ENCODE data around the gene TIPARP. TPM values are rescaled to one million over a fixed set of nuclear protein-coding genes. Genes with fewer than 3 reads are reported as not detected.

Gene TIPARP
- total RNA-seq, 1 experiment from 2014 or later: 13.4 TPM

DNA sequence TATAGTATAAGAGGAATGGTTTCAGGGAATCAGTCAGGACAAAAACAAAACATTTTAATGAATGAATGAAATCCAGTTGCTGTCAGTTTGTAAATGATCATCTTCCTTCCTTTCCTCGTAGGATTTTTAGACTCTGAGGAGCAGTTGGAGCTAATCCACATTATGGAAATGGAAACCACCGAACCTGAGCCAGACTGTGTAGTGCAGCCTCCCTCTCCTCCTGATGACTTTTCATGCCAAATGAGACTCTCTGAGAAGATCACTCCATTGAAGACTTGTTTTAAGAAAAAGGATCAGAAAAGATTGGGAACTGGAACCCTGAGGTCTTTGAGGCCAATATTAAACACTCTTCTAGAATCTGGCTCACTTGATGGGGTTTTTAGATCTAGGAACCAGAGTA, 3.1 kb downstream of the TIPARP start:
- no peak for DNase-seq
- peaks cover 5% of the 10 kb centered on the region for H3K36me3 ChIP-seq (replicated peaks; ENCODE audit: control insufficient read depth, insufficient read depth, low read length)
- no peak overlapping the region for H3K4me3 ChIP-seq (ENCODE audit: insufficient read depth, low read depth, low read length)
- H3K27me3 ChIP-seq (ENCODE audit: control insufficient read depth, insufficient read depth, low read length): peaks cover 2% of the 10 kb centered on the region; the same call in 1 of the 2 replicates

DNA sequence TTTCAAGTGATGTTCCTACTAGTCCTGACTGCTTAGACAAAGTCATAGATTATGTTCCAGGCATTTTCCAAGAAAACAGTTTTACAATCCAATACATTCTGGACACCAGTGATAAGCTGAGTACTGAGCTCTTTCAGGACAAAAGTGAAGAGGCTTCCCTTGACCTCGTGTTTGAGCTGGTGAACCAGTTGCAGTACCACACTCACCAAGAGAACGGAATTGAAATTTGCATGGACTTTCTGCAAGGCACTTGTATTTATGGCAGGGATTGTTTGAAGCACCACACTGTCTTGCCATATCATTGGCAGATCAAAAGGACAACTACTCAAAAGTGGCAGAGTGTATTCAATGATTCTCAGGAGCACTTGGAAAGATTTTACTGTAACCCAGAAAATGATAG, 3.8 kb downstream of the TIPARP start:
- Histone ChIP-seq H3K36me3 (replicated peaks; ENCODE audit: control insufficient read depth, insufficient read depth, low read length) (peaks cover 5% of the 10 kb centered on the region), H3K4me3 (ENCODE audit: insufficient read depth, low read depth, low read length) (no peak overlapping the region), H3K27me3 (ENCODE audit: control insufficient read depth, insufficient read depth, low read length) (peaks cover 2% of the 10 kb centered on the region; the same call in 1 of the 2 replicates)
- DNase-seq: no peak

DNA sequence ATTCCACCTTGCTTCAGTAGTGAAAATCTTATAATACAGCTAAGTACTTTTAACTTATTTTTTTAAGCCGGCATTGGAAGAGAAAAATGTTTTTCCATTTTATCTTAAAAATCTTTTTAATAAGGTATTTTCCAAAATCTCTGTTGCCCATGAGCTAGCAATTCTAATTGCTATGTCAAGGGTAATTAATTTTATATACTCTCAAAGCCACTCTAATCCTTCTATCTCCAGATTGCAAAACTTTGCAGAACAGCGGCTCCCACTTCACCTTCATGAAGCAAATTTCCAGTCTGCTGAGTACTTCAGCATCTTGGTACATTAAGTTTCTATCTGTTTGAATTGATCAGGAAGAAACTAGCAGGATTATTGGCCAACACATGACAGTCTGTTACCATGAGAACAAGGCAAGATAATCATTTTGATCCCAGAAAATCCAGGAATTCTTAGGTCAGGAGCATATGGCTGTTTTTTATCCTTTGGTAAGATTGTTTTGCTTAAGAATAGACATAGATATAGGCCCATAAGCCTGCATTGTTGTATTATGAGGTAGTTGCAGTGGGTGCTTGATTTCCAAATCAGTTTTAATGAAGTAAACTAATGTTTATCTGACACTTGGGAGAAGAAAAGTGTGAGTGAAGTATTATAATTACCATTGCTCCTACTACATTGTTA, 6.0 kb downstream of the TIPARP start:
- no peak for DNase-seq
- peaks cover 5% of the 10 kb centered on the region for H3K36me3 ChIP-seq (replicated peaks; ENCODE audit: control insufficient read depth, insufficient read depth, low read length)
- H3K4me3 ChIP-seq (ENCODE audit: insufficient read depth, low read depth, low read length): no peak overlapping the region
- H3K27me3 ChIP-seq (ENCODE audit: control insufficient read depth, insufficient read depth, low read length): peaks cover 2% of the 10 kb centered on the region; the same call in 1 of the 2 replicates

DNA sequence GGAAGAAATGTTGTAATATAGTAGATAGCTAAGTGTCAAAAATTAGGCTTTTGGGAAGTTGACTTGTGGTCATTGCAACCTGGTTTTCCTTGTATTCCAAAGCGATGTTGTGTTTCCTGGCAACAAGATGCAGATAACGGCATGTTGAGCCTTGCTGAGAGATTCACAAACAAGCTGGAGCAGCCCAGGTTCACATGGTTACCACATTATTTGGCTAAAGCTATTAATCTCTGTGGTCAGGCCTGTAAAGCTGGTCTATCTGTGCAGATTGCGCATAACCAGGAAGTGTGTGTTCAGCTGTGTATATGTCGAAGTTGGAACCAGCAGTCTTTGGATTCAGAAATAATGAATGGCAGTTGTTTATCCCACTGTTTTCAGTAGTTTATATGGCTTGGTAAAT, 6.6 kb downstream of the TIPARP start:
- Histone ChIP-seq H3K27me3 (ENCODE audit: control insufficient read depth, insufficient read depth, low read length) (peaks cover under 1% of the 10 kb centered on the region; the same call in 1 of the 2 replicates), H3K4me3 (ENCODE audit: insufficient read depth, low read depth, low read length) (no peak overlapping the region), H3K36me3 (replicated peaks; ENCODE audit: control insufficient read depth, insufficient read depth, low read length) (peaks cover 5% of the 10 kb centered on the region)
- DNase-seq: peak; percentile 17

DNA sequence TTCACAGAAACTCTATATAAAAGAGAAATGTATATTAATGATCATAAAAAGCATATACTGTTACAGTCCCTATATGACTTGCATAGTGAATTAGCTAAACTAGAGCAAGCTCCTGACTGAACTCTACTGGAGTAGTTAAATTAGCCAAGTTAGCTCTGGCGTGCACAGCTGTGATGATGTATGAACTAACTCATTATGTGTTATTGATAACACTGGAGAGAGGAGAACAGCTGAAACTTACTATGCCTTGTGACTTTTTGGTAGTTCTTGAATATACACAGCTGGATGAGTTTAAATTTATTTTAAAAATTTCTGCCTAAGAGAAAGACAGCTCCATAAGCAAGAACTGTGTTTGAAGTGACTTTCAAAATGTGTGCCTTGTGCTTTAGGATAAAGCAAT, 8.1 kb downstream of the TIPARP start:
- H3K4me3 ChIP-seq (ENCODE audit: insufficient read depth, low read depth, low read length): no peak overlapping the region
- peaks cover 5% of the 10 kb centered on the region for H3K36me3 ChIP-seq (replicated peaks; ENCODE audit: control insufficient read depth, insufficient read depth, low read length)
- no peak for DNase-seq
- no peaks in the 10 kb centered on the region for H3K27me3 ChIP-seq (ENCODE audit: control insufficient read depth, insufficient read depth, low read length)

DNA sequence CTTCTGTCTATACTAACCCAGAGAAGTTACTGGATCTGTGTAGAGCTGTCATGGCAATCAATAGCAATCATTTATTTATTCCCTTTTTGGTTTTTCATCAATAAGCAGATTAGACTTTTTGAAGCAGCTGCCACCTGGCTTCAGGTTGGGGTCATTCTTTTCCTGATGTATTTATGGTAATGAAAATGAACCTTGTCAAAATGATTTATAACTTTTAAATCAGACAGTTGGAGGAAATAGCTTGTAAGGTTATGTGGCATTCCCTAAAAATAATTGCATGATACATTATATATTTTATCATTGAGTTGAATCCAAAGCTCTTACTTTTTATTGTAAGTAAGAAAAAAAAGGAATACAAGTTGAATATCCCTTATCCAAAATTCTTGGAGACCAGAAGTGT, 8.6 kb downstream of the TIPARP start:
- Histone ChIP-seq H3K27me3 (ENCODE audit: control insufficient read depth, insufficient read depth, low read length) (no peaks in the 10 kb centered on the region), H3K36me3 (replicated peaks; ENCODE audit: control insufficient read depth, insufficient read depth, low read length) (peaks cover 3% of the 10 kb centered on the region; the same call in 1 of the 2 replicates), H3K4me3 (ENCODE audit: insufficient read depth, low read depth, low read length) (no peak overlapping the region)
- no peak for DNase-seq

DNA sequence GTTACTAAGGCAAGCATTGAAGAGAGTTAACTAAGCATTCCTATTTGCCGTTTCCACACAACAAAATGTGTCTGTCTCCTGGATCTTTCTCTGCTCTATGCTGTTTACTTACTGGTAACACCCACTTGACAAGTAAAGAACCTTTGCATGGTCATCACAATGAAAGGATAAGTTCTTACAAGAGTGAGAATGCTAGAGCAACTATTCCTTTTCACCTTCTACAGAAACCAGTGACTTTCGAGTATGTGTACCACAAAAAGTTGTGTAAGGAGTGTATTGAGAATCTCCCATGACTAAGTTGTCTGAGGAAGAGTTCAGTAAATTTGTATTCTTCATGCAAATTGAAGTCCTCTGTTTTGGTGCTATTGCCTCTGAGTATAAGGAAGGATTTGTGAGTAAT, 10.8 kb downstream of the TIPARP start:
- Histone ChIP-seq H3K4me3 (ENCODE audit: insufficient read depth, low read depth, low read length) (no peak overlapping the region), H3K36me3 (replicated peaks; ENCODE audit: control insufficient read depth, insufficient read depth, low read length) (no peaks in the 10 kb centered on the region)

DNA sequence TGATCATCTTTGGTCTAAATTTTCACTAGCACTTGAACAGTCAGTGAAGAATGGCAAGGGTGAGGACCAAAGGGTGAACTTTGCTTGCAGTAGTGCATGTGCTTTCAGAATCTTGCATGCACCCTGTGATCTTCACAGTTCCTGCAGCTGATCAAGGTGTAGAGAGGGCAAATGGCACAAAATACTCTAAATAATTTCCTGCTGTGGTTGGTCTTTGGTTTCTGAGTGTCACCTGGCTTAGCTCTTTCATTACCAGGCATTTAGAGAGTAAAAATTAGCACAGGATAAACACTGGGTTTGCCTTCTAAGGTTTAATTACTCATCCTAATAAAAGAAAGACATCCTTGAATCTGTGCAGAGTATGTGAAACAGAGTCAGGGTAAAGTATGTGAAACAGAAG, 11.4 kb downstream of the TIPARP start:
- Histone ChIP-seq H3K27me3 (ENCODE audit: control insufficient read depth, insufficient read depth, low read length) (no peaks in the 10 kb centered on the region), H3K36me3 (replicated peaks; ENCODE audit: control insufficient read depth, insufficient read depth, low read length) (no peaks in the 10 kb centered on the region), H3K4me3 (ENCODE audit: insufficient read depth, low read depth, low read length) (no peak overlapping the region)
- no peak for DNase-seq

More for the DNA sequence above, 10.8 kb downstream of the TIPARP start:
- H3K27me3 ChIP-seq (ENCODE audit: control insufficient read depth, insufficient read depth, low read length): no peaks in the 10 kb centered on the region
- DNase-seq: no peak

DNA sequence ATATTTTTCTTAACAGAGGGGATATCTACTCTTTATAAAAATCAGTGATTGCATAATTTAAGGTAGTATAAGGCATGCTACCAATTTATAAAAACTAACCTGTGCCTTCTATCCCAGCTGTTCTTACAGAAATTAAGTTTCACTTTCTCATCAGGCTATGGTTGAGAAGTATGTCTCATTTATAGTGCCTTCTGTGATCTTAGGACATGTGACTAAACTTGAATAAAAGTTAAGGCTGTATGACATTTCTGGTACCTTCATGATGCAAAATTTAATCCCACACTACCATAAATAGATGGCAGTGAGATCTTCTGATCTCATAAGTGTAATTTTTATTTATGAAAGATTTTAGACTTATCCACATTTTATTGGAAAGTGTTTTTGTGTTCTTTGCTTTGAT, 12.6 kb downstream of the TIPARP start:
- Histone ChIP-seq H3K27me3 (ENCODE audit: control insufficient read depth, insufficient read depth, low read length) (no peaks in the 10 kb centered on the region), H3K4me3 (ENCODE audit: insufficient read depth, low read depth, low read length) (no peak overlapping the region), H3K36me3 (replicated peaks; ENCODE audit: control insufficient read depth, insufficient read depth, low read length) (no peaks in the 10 kb centered on the region)

DNA sequence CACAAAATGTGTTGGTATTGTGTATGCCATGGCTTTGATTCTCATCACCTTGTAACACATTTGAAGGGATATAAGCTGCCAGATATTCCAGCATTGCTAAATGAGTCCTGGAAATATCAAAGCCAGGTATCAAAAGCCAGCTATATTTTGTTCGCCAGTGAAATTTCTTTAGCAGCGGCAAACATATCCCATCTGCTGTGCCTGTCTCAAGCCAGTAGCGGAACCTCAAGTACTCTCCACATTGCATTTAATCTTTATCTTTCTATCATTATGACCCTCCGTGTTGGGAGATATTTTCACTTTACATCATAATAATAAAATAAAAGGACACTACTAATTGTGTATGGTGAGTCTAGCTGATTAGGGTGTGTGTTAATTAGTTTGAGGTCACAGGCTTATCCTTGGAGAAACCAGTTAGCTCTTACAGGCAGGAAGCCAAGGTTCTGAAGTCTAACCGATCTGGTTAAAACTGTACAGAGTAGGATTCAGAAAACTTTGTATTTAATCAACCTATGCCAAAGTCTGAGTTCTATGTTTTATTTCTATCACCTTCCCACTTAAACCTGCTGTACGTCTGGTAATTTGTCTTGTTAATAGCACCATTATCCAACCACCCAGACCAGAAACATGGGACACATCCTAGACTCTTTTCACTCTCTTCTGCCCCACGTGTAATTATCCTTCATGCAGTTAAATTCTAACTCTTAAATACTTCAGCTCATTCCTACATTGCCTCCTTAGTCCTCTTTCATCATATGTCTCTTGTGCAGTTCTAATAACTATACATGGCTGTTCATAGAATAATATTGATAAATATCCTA, 14.5 kb downstream of the TIPARP start:
- Histone ChIP-seq H3K4me3 (ENCODE audit: insufficient read depth, low read depth, low read length) (no peak overlapping the region), H3K27me3 (ENCODE audit: control insufficient read depth, insufficient read depth, low read length) (no peaks in the 10 kb centered on the region), H3K36me3 (replicated peaks; ENCODE audit: control insufficient read depth, insufficient read depth, low read length) (no peaks in the 10 kb centered on the region)
- DNase-seq: no peak

More for the DNA sequence above, 12.6 kb downstream of the TIPARP start:
- DNase-seq: no peak

DNA sequence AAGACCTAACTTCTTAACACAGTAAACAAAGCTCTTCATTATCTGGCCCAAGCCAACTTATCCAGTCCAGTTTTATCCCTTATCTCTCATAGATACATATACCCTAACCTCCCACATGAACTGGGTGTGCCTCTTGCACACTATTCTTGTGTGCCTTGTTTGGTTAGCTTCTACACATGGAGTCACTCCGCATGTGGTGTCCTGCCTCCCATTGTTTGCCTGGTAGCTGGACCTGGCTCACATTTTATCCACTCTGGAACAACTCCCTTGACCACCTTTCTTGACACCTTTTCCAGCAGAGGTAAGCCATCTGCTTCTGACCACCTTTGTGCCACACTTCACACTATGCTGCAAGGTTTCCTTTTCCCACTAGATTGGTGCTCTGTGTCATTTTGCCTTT, 15.2 kb downstream of the TIPARP start:
- Histone ChIP-seq H3K4me3 (ENCODE audit: insufficient read depth, low read depth, low read length) (no peak overlapping the region), H3K36me3 (replicated peaks; ENCODE audit: control insufficient read depth, insufficient read depth, low read length) (peaks cover 1% of the 10 kb centered on the region), H3K27me3 (ENCODE audit: control insufficient read depth, insufficient read depth, low read length) (no peaks in the 10 kb centered on the region)
- no peak for DNase-seq

DNA sequence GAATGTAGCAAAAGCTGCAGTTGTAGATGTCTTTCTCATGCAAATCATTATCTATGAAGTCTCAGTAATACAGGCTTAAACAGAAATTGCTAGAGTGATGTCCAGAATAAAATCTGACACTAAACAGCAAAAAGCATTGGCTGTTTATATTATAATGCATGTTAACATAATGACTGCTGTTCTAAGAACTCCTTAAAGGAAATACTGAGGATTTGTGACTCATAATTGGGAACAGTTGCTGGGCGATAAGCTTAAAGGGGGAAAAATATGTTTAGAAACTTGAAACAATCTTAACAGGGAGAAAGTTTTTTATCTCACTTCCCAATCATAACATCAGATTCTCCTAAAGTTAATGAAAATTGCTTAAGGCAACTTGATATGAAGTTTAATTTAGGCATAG, 17.5 kb downstream of the TIPARP start:
- Histone ChIP-seq H3K4me3 (ENCODE audit: insufficient read depth, low read depth, low read length) (no peak overlapping the region), H3K27me3 (ENCODE audit: control insufficient read depth, insufficient read depth, low read length) (no peaks in the 10 kb centered on the region), H3K36me3 (replicated peaks; ENCODE audit: control insufficient read depth, insufficient read depth, low read length) (peaks cover 1% of the 10 kb centered on the region)
- no peak for DNase-seq

DNA sequence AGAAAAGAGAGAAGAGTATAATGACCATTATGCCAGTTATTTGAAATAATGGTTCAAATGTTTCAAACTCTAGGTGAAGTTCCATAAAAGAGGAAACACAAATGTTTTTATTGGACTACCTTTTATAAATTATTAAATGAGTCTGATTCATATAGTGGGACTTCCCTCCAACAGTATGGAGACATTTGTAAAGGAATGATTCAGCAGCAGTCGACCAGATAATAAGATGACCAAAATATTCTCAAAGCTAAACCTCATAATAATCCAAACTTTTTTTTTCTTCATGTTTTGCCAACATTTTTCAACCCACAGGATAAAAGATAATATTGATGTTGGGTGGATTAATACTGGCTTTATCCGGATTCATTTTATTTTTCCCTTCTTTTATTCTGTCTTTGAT, 18.8 kb downstream of the TIPARP start:
- DNase-seq: no peak
- no peaks in the 10 kb centered on the region for H3K27me3 ChIP-seq (ENCODE audit: control insufficient read depth, insufficient read depth, low read length)
- H3K4me3 ChIP-seq (ENCODE audit: insufficient read depth, low read depth, low read length): no peak overlapping the region
- H3K36me3 ChIP-seq (replicated peaks; ENCODE audit: control insufficient read depth, insufficient read depth, low read length): peaks cover 1% of the 10 kb centered on the region

DNA sequence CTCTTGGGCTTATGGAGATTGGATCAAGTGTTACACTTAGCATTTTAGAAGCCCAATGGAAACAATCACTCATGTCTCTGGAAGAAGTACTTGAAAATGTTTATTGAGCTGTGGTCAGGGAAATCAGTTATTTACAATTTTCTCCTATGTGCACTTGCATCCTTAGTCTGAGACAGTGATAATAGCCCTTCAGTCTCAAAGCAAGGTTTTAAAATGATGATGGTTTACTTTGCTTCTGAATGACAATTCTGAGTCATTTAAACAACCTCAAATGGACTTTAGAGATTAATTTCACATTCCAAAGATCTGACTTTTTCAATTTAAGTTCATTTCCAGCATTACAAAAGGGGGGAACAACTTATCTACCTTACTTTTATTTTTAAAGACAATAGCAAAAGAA, 20.1 kb downstream of the TIPARP start:
- Histone ChIP-seq H3K4me3 (ENCODE audit: insufficient read depth, low read depth, low read length) (no peak overlapping the region), H3K27me3 (ENCODE audit: control insufficient read depth, insufficient read depth, low read length) (no peaks in the 10 kb centered on the region), H3K36me3 (replicated peaks; ENCODE audit: control insufficient read depth, insufficient read depth, low read length) (peaks cover 1% of the 10 kb centered on the region)
- DNase-seq: no peak

DNA sequence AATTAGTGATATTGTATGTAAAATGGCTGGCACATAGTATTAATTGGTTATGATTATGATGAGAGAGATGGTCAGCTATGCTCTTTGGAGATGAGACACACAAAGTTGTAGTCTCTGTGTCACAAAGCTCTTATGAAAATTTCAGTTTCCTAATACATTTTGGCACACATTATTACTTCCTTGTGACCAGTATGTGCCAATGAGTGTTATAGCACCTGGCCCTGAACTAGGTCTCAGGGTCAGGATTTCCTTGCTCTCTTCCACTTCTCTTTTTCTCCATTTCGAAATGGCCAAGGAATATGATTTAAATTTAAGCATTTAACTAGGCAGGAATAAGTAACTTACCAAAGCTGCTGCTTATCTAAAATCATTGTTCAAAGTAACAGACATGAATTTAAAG, 28.0 kb downstream of the TIPARP start:
- peaks cover 6% of the 10 kb centered on the region for H3K36me3 ChIP-seq (replicated peaks; ENCODE audit: control insufficient read depth, insufficient read depth, low read length)
- H3K27me3 ChIP-seq (ENCODE audit: control insufficient read depth, insufficient read depth, low read length): no peaks in the 10 kb centered on the region
- DNase-seq: no peak
- H3K4me3 ChIP-seq (ENCODE audit: insufficient read depth, low read depth, low read length): no peak overlapping the region
